OCI-LY3 (cell line): ENCODE measurements around the gene KRTAP17-1.

Experiments
- CTCF ChIP-seq: fragments of 200-600, 300-600 bp; sonication (generic); IDR thresholded peaks from 2 replicates; pipeline ENCODE4 v1.5.1; 2014; ENCODE audit warnings: antibody characterized with exemption, low read length, low read depth
- EZH2phosphoT487 ChIP-seq: fragments of 200-600 bp; shearing (Covaris generic); IDR thresholded peaks from 2 replicates; pipeline ENCODE4 v1.6.1; 2018; ENCODE audit warnings: antibody characterized with exemption, mixed run types, low read depth

GRCh38 chr17:41343029-41343428 lies 27.5 kb upstream of the KRTAP17-1 start:
- TF ChIP-seq CTCF: no peak
- no peak for TF ChIP-seq EZH2phosphoT487
